GM23338 (cell line): Measurements from ENCODE around the gene MYO15B. TPM values are rescaled to one million over a fixed set of nuclear protein-coding genes. Genes with fewer than 3 reads are reported as not detected.

Experiments
- ATAC-seq: fragments of 200-7000 bp; cut with Tn5 transposase; 3 replicates; pipeline ENCODE4 v1.9.1; 2020
- DNase-seq: peaks from one replicate; pipeline ENCODE4 v3.0.0-alpha.2; 2015; ENCODE audit warnings: low spot score
- H2AFZ ChIP-seq: fragments of 200-600 bp; sonication (generic); 2 replicates; pipeline ENCODE4 v1.8.0; 2016; ENCODE audit warnings: antibody characterized with exemption, mild to moderate bottlenecking, moderate library complexity
- H3F3A ChIP-seq: fragments of 200-600 bp; sonication (generic); replicated peaks from 2 replicates; pipeline ENCODE4 v1.8.0; 2017; ENCODE audit warnings: antibody characterized with exemption, mixed run types, low read depth
- H3K27ac ChIP-seq: fragments of 200-600 bp; sonication (generic); 2 replicates; pipeline ENCODE4 v1.6.1; 2016; ENCODE audit warnings: low read depth
- H3K27me3 ChIP-seq: fragments of 200-600 bp; sonication (generic); 2 replicates; pipeline ENCODE4 v1.8.0; 2016; ENCODE audit warnings: mild to moderate bottlenecking, mixed run types, moderate library complexity; ENCODE audit not compliant: insufficient read depth
- H3K36me3 ChIP-seq: fragments of 200-600 bp; sonication (generic); 2 replicates; pipeline ENCODE4 v1.8.0; 2016; ENCODE audit warnings: mild to moderate bottlenecking; ENCODE audit not compliant: insufficient read depth
- H3K4me1 ChIP-seq: fragments of 200-600 bp; sonication (generic); 2 replicates; pipeline ENCODE4 v1.8.0; 2016; ENCODE audit warnings: mild to moderate bottlenecking, moderate library complexity; ENCODE audit not compliant: insufficient read depth
- H3K4me2 ChIP-seq: fragments of 200-600 bp; sonication (generic); 2 replicates; pipeline ENCODE4 v1.7.1; 2017; ENCODE audit warnings: mixed run types
- H3K4me3 ChIP-seq: fragments of 200-600 bp; sonication (generic); 2 replicates; pipeline ENCODE4 v1.6.1; 2016; ENCODE audit warnings: mixed run types
- H3K79me2 ChIP-seq: fragments of 200-600 bp; sonication (generic); replicated peaks from 2 replicates; pipeline ENCODE4 v1.8.0; 2017; ENCODE audit warnings: mild to moderate bottlenecking; ENCODE audit not compliant: insufficient read depth
- H3K9me2 ChIP-seq: fragments of 200-600 bp; sonication (generic); 2 replicates; pipeline ENCODE4 v1.8.0; 2017; ENCODE audit not compliant: insufficient read depth
- H4K20me1 ChIP-seq: fragments of 200-600 bp; sonication (generic); replicated peaks from 2 replicates; pipeline ENCODE4 v1.8.0; 2017; ENCODE audit warnings: mild to moderate bottlenecking; ENCODE audit not compliant: insufficient read depth
- H3K27ac Mint-ChIP-seq: 2 replicates; pipeline ENCODE4 v1.8.0; 2020; ENCODE audit warnings: inconsistent platforms, mild to moderate bottlenecking, moderate library complexity, mixed read lengths
- H3K27me3 Mint-ChIP-seq: 3 replicates; pipeline ENCODE4 v1.8.0; 2022; ENCODE audit warnings: low read depth, mild to moderate bottlenecking, moderate library complexity, mixed read lengths, inconsistent platforms; ENCODE audit not compliant: insufficient read depth, poor library complexity
- H3K36me3 Mint-ChIP-seq: 3 replicates; pipeline ENCODE4 v1.8.0; 2021; ENCODE audit warnings: low read depth, mild to moderate bottlenecking, inconsistent platforms, moderate library complexity, mixed read lengths
- H3K4me1 Mint-ChIP-seq: 3 replicates; pipeline ENCODE4 v1.8.0; 2020; ENCODE audit warnings: mild to moderate bottlenecking, inconsistent platforms, mixed read lengths
- H3K4me3 Mint-ChIP-seq: 3 replicates; pipeline ENCODE4 v1.8.0; 2021; ENCODE audit warnings: moderate library complexity, mild to moderate bottlenecking, inconsistent platforms, mixed read lengths
- H3K9me3 Mint-ChIP-seq: 3 replicates; pipeline ENCODE4 v1.8.0; 2020; ENCODE audit warnings: moderate library complexity, mild to moderate bottlenecking, inconsistent platforms, mixed read lengths
- EZH2phosphoT487 ChIP-seq: fragments of 200-600 bp; sonication (generic); IDR thresholded peaks from one replicate; pipeline ENCODE4 v1.8.1; 2018; ENCODE audit warnings: antibody characterized with exemption; ENCODE audit not compliant: unreplicated experiment
- STAT1 ChIP-seq: IDR thresholded peaks from one replicate; pipeline ENCODE4 v1.6.1; 2016; ENCODE audit warnings: antibody characterized with exemption; ENCODE audit not compliant: unreplicated experiment
- ZNF114 ChIP-seq: fragments of 250-450 bp; sonication (Bioruptor Pico); IDR thresholded peaks from 2 replicates; pipeline ENCODE4 v1.5.0; 2020; ENCODE audit warnings: mild to moderate bottlenecking, moderate library complexity
- ZNF331 ChIP-seq: fragments of 250-450 bp; sonication (Bioruptor Pico); IDR thresholded peaks from 2 replicates; pipeline ENCODE4 v1.5.0; 2020; ENCODE audit warnings: low read depth, mild to moderate bottlenecking, moderate library complexity
- polyA plus RNA-seq: library from polyadenylated mRNA; unstranded; fragments of >200 nt; fragmentation: Nextera tagmentation; extraction: Ambion mirVana; gene quantifications from 2 replicates; pipeline ENCODE4 v1.2.1, GENCODE V29; 2016
- total RNA-seq: library from RNA; depleted of rRNA; stranded (reverse); fragments of >200 nt; shearing (Covaris generic); gene quantifications from 2 replicates; pipeline ENCODE4 v1.2.3, GENCODE V29; 2014
- TF ChIP-seq, protein P1 (sequence below): fragments of 250-450 bp; sonication (Bioruptor Pico); IDR thresholded peaks from 2 replicates; pipeline ENCODE4 v1.5.0; 2020; ENCODE audit warnings: mild to moderate bottlenecking, moderate library complexity
- TF ChIP-seq, protein P2 (sequence below): IDR thresholded peaks from 2 replicates; pipeline ENCODE4 v1.6.1; 2016; ENCODE audit warnings: antibody characterized with exemption
- TF ChIP-seq, protein P3 (sequence below): IDR thresholded peaks from one replicate; pipeline ENCODE4 v1.6.1; 2018; ENCODE audit warnings: antibody characterized with exemption; ENCODE audit not compliant: unreplicated experiment

Gene MYO15B
- total and polyA plus RNA-seq, 2 experiments from 2014 or later: 6.6 to 12.4 TPM

DNA sequence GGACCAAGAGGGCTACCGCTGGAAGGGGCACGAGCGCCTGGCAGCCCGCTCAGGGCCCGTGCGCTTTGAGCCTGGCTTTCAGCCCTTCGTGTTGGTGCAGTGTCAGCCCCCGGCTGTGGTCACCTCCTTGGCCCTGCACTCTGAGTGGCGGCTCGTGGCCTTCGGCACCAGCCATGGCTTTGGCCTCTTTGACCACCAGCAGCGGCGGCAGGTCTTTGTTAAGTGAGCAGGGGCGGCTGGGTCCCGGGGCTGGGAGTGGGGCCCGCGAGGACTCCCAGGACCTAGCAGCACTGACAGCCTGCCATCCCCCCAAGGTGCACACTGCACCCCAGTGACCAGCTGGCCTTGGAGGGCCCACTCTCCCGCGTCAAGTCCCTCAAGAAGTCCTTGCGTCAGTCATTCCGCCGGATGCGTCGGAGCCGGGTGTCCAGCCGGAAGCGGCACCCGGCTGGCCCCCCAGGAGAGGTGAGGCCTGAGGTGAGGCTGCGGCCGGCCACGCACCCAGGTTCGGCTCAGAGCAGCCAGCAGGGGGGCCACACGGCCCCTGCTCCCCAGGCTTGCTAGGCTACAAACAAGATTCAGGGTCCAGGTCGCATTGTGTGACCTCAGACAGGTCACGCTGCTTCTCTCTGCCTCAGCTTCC is 17.4 kb upstream of the MYO15B start (continued):
- TF ChIP-seq, protein P1, sequence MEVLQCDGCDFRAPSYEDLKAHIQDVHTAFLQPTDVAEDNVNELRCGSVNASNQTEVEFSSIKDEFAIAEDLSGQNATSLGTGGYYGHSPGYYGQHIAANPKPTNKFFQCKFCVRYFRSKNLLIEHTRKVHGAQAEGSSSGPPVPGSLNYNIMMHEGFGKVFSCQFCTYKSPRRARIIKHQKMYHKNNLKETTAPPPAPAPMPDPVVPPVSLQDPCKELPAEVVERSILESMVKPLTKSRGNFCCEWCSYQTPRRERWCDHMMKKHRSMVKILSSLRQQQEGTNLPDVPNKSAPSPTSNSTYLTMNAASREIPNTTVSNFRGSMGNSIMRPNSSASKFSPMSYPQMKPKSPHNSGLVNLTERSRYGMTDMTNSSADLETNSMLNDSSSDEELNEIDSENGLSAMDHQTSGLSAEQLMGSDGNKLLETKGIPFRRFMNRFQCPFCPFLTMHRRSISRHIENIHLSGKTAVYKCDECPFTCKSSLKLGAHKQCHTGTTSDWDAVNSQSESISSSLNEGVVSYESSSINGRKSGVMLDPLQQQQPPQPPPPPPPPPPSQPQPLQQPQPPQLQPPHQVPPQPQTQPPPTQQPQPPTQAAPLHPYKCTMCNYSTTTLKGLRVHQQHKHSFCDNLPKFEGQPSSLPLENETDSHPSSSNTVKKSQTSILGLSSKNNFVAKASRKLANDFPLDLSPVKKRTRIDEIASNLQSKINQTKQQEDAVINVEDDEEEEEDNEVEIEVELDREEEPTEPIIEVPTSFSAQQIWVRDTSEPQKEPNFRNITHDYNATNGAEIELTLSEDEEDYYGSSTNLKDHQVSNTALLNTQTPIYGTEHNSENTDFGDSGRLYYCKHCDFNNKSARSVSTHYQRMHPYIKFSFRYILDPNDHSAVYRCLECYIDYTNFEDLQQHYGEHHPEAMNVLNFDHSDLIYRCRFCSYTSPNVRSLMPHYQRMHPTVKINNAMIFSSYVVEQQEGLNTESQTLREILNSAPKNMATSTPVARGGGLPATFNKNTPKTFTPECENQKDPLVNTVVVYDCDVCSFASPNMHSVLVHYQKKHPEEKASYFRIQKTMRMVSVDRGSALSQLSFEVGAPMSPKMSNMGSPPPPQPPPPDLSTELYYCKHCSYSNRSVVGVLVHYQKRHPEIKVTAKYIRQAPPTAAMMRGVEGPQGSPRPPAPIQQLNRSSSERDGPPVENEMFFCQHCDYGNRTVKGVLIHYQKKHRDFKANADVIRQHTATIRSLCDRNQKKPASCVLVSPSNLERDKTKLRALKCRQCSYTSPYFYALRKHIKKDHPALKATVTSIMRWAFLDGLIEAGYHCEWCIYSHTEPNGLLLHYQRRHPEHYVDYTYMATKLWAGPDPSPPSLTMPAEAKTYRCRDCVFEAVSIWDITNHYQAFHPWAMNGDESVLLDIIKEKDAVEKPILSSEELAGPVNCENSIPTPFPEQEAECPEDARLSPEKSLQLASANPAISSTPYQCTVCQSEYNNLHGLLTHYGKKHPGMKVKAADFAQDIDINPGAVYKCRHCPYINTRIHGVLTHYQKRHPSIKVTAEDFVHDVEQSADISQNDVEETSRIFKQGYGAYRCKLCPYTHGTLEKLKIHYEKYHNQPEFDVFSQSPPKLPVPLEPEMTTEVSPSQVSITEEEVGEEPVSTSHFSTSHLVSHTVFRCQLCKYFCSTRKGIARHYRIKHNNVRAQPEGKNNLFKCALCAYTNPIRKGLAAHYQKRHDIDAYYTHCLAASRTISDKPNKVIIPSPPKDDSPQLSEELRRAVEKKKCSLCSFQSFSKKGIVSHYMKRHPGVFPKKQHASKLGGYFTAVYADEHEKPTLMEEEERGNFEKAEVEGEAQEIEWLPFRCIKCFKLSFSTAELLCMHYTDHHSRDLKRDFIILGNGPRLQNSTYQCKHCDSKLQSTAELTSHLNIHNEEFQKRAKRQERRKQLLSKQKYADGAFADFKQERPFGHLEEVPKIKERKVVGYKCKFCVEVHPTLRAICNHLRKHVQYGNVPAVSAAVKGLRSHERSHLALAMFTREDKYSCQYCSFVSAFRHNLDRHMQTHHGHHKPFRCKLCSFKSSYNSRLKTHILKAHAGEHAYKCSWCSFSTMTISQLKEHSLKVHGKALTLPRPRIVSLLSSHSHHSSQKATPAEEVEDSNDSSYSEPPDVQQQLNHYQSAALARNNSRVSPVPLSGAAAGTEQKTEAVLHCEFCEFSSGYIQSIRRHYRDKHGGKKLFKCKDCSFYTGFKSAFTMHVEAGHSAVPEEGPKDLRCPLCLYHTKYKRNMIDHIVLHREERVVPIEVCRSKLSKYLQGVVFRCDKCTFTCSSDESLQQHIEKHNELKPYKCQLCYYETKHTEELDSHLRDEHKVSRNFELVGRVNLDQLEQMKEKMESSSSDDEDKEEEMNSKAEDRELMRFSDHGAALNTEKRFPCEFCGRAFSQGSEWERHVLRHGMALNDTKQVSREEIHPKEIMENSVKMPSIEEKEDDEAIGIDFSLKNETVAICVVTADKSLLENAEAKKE (CRISPR knock-in tag): no peak

DNA sequence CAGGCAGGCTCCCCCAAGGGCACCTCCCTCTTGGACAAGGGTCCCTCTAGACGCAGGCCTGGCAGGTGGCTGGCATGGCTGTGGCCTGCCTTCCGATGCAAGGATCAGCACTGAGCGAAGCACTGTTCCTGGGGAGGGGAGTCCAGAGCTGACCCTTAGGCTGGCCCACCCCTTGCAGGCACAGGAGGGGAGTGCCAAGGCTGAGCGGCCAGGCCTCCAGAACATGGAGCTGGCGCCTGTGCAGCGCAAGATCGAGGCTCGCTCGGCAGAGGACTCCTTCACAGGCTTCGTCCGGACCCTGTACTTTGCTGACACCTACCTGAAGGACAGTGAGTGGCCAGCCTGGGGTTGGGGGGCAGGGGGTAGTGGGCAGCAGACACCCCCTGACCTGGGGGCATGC is 16.8 kb upstream of the MYO15B start:
- TF ChIP-seq, protein P2, sequence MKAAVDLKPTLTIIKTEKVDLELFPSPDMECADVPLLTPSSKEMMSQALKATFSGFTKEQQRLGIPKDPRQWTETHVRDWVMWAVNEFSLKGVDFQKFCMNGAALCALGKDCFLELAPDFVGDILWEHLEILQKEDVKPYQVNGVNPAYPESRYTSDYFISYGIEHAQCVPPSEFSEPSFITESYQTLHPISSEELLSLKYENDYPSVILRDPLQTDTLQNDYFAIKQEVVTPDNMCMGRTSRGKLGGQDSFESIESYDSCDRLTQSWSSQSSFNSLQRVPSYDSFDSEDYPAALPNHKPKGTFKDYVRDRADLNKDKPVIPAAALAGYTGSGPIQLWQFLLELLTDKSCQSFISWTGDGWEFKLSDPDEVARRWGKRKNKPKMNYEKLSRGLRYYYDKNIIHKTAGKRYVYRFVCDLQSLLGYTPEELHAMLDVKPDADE: no peak
- no peak for TF ChIP-seq EZH2phosphoT487
- no peak for TF ChIP-seq STAT1
- TF ChIP-seq ZNF114 (CRISPR knock-in tag): no peak
- TF ChIP-seq, protein P3, sequence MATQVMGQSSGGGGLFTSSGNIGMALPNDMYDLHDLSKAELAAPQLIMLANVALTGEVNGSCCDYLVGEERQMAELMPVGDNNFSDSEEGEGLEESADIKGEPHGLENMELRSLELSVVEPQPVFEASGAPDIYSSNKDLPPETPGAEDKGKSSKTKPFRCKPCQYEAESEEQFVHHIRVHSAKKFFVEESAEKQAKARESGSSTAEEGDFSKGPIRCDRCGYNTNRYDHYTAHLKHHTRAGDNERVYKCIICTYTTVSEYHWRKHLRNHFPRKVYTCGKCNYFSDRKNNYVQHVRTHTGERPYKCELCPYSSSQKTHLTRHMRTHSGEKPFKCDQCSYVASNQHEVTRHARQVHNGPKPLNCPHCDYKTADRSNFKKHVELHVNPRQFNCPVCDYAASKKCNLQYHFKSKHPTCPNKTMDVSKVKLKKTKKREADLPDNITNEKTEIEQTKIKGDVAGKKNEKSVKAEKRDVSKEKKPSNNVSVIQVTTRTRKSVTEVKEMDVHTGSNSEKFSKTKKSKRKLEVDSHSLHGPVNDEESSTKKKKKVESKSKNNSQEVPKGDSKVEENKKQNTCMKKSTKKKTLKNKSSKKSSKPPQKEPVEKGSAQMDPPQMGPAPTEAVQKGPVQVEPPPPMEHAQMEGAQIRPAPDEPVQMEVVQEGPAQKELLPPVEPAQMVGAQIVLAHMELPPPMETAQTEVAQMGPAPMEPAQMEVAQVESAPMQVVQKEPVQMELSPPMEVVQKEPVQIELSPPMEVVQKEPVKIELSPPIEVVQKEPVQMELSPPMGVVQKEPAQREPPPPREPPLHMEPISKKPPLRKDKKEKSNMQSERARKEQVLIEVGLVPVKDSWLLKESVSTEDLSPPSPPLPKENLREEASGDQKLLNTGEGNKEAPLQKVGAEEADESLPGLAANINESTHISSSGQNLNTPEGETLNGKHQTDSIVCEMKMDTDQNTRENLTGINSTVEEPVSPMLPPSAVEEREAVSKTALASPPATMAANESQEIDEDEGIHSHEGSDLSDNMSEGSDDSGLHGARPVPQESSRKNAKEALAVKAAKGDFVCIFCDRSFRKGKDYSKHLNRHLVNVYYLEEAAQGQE: no peak
- no peak for TF ChIP-seq ZNF331
- no peak overlapping the region for H3K27ac ChIP-seq
- H2AFZ ChIP-seq: no peak overlapping the region
- no peak overlapping the region for H3K4me3 ChIP-seq
- peaks cover 3% of the 10 kb centered on the region; the same call in 1 of the 3 replicates for H3K36me3 Mint-ChIP-seq
- H3K36me3 ChIP-seq: no peaks in the 10 kb centered on the region
- H3K4me2 ChIP-seq: no peak overlapping the region
- H4K20me1 ChIP-seq: no peaks in the 10 kb centered on the region
- H3K9me3 Mint-ChIP-seq: no peaks in the 10 kb centered on the region
- H3K4me1 ChIP-seq: no peaks in the 10 kb centered on the region
- H3K79me2 ChIP-seq: no peaks in the 10 kb centered on the region
- no peak for DNase-seq
- no peak for ATAC-seq
- H3K27me3 Mint-ChIP-seq: peaks cover 1% of the 10 kb centered on the region
- no peaks in the 10 kb centered on the region for H3F3A ChIP-seq
- H3K27ac Mint-ChIP-seq: no peak overlapping the region
- H3K27me3 ChIP-seq: no peaks in the 10 kb centered on the region
- no peak overlapping the region for H3K4me3 Mint-ChIP-seq
- H3K4me1 Mint-ChIP-seq: no peaks in the 10 kb centered on the region; the same call in 2 of the 3 replicates
- H3K9me2 ChIP-seq: no peaks in the 10 kb centered on the region
